Esophagus squamous epithelium (tissue), 5 donors: Measurements from ENCODE around the gene PSMD14. TPM values are rescaled to one million over a fixed set of nuclear protein-coding genes. Genes with fewer than 3 reads are reported as not detected.

ENCODE experiments used
- DNase-seq: peaks from one replicate; lab custom pipeline; 2025; lab: John Stamatoyannopoulos, UW
- H3K27ac ChIP-seq, 4 donors: fragments of 200-600 bp; sonication (generic); one replicate each; pipeline ENCODE4 v1.5.1; 2016 to 2019; ENCODE audit warnings: mild to moderate bottlenecking in 1 of 4
- H3K27me3 ChIP-seq, 4 donors: fragments of 200-600 bp; sonication (generic); 1 replicate in 3 of 4; 2 replicates in 1 of 4; pipeline versions ENCODE4 v1.5.1 to v1.6.0; 2017 to 2021; ENCODE audit warnings: antibody characterized with exemption in 1 of 4
- H3K36me3 ChIP-seq, 3 donors: fragments of 200-600 bp; sonication (generic); one replicate each; pipeline ENCODE4 v1.5.1; 2016 to 2019
- H3K4me1 ChIP-seq, 3 donors: fragments of 200-600 bp; sonication (generic); one replicate each; pipeline ENCODE4 v1.5.1; 2017 to 2019
- H3K4me3 ChIP-seq, 4 donors: fragments of 200-600 bp; sonication (generic); 1 replicate in 3 of 4; 2 replicates in 1 of 4; pipeline ENCODE4 v1.5.1; 2016 to 2019; ENCODE audit warnings: mild to moderate bottlenecking in 2 of 4, moderate library complexity in 1 of 4
- H3K9me3 ChIP-seq, 3 donors: fragments of 200-600 bp; sonication (generic); one replicate each; pipeline ENCODE4 v1.5.1; 2016 to 2019
- CTCF ChIP-seq, 6 experiments: fragments of 450-650 bp in 4 of 6; fragments of 200-600 bp in 2 of 6; sonication (generic) in 2 of 6; IDR thresholded peaks; one replicate each; pipeline ENCODE4 v1.5.1; 2016 to 2019; ENCODE audit warnings: antibody characterized with exemption in 6 of 6, mild to moderate bottlenecking in 4 of 6, moderate library complexity in 4 of 6
- POLR2A ChIP-seq, 4 donors: fragments of 450-650 bp; IDR thresholded peaks; one replicate each; pipeline ENCODE4 v1.6.1; 2017; ENCODE audit warnings: antibody characterized with exemption in 4 of 4, mild to moderate bottlenecking in 4 of 4, moderate library complexity in 3 of 4
- WGBS, 2 donors: methylation state at CpG; one replicate each; pipeline ENCODE4 v1.1.5; 2018; 5-methylcytosine and 5-hydroxymethylcytosine counted together
- intact Hi-C: fragments of 100-400 bp; cut with DNase I; formaldehyde crosslinking; loops from one replicate; pipeline ENCODE4 v1.15.0; 2022
- total RNA-seq, 4 donors: library from RNA; depleted of rRNA; stranded (reverse); fragments of >200 nt; gene quantifications; one replicate each; pipeline ENCODE4 v1.1.0, GENCODE V29; 2016
- donor health status: DM: yes; HTN: yes; CAD: no.

The PSMD14 gene
- total RNA-seq, 4 donors from 2014 or later = 32.8 to 86.9 (median 53.3) TPM

GRCh38 chr2:161367675-161368074 is 59.5 kb downstream of the PSMD14 start:
- no peaks in the 10 kb centered on the region for H3K27me3 ChIP-seq
- H3K4me1 ChIP-seq = peaks cover 0 to 6% (median 0%) of the 10 kb centered on the region in 3 donors
- intact Hi-C loops = no loop called here
- H3K27ac ChIP-seq = no peak overlapping the region
- peaks cover 0 to 40% (median 0%) of the 10 kb centered on the region in 3 donors for H3K36me3 ChIP-seq
- no peak overlapping the region for H3K4me3 ChIP-seq
- H3K9me3 ChIP-seq = peaks cover 0 to 7% (median 0%) of the 10 kb centered on the region in 3 donors
- WGBS, 2 donors = 78 to 91% methylated on average over 3 of the region's 3 CpGs
- TF ChIP-seq POLR2A (IDR thresholded peaks at IDR 0.05) (no peak), CTCF (IDR thresholded peaks at IDR 0.05) (no peak)
- DNase-seq = no peak

GRCh38 chr2:161369311-161369710 is 61.1 kb downstream of the PSMD14 start:
- H3K4me3 ChIP-seq = no peak overlapping the region
- intact Hi-C loops = no loop called here
- DNase-seq = no peak
- 81 to 94% methylated on average over 2 of the region's 2 CpGs for WGBS, 2 donors
- H3K4me1 ChIP-seq = peaks cover 0 to 6% (median 0%) of the 10 kb centered on the region in 3 donors
- no peaks in the 10 kb centered on the region for H3K9me3 ChIP-seq
- H3K27ac ChIP-seq = no peak overlapping the region
- TF ChIP-seq CTCF (IDR thresholded peaks at IDR 0.05) (no peak), POLR2A (IDR thresholded peaks at IDR 0.05) (no peak)
- H3K27me3 ChIP-seq = no peaks in the 10 kb centered on the region
- peaks cover 0 to 40% (median 0%) of the 10 kb centered on the region in 3 donors for H3K36me3 ChIP-seq

- 72 to 83% methylated on average over 3 of the region's 3 CpGs for WGBS, 2 donors
- Histone ChIP-seq H3K4me1 (peaks cover 0 to 6% (median 0%) of the 10 kb centered on the region in 3 donors), H3K27ac (no peak overlapping the region), H3K9me3 (no peaks in the 10 kb centered on the region), H3K36me3 (peaks cover 0 to 45% (median 0%) of the 10 kb centered on the region in 3 donors), H3K27me3 (no peaks in the 10 kb centered on the region), H3K4me3 (no peak overlapping the region)
- intact Hi-C loops = no loop called here
- TF ChIP-seq POLR2A (IDR thresholded peaks at IDR 0.05) (no peak), CTCF (IDR thresholded peaks at IDR 0.05) (no peak)
- no peak for DNase-seq
Observed at GRCh38 chr2:161370981-161371380, 62.8 kb downstream of the PSMD14 start.

GRCh38 chr2:161371869-161372268 is 63.6 kb downstream of the PSMD14 start:
- no peak for DNase-seq
- H3K36me3 ChIP-seq = peaks cover 0 to 46% (median 0%) of the 10 kb centered on the region in 3 donors
- 9 to 29% methylated on average over 1 of the region's 1 CpG for WGBS, 2 donors
- H3K4me3 ChIP-seq = no peak overlapping the region
- H3K27me3 ChIP-seq = no peaks in the 10 kb centered on the region
- TF ChIP-seq CTCF (IDR thresholded peaks at IDR 0.05) = no peak
- no peak for TF ChIP-seq POLR2A (IDR thresholded peaks at IDR 0.05)
- H3K9me3 ChIP-seq = no peaks in the 10 kb centered on the region
- peaks cover 0 to under 1% (median 0%) of the 10 kb centered on the region in 3 donors for H3K4me1 ChIP-seq
- intact Hi-C loops = no loop called here
- H3K27ac ChIP-seq = no peak overlapping the region

GRCh38 chr2:161373942-161374341 is 65.7 kb downstream of the PSMD14 start:
- H3K9me3 ChIP-seq = no peaks in the 10 kb centered on the region
- no peak for DNase-seq
- H3K4me3 ChIP-seq = no peak overlapping the region
- H3K27me3 ChIP-seq = no peaks in the 10 kb centered on the region
- peaks cover 0 to 35% (median 0%) of the 10 kb centered on the region in 3 donors for H3K36me3 ChIP-seq
- no peak overlapping the region for H3K27ac ChIP-seq
- H3K4me1 ChIP-seq = no peaks in the 10 kb centered on the region
- intact Hi-C loops = no loop called here
- no peak for TF ChIP-seq CTCF (IDR thresholded peaks at IDR 0.05)
- TF ChIP-seq POLR2A (IDR thresholded peaks at IDR 0.05) = no peak
